Measurements from ENCODE around the gene FOXO3.

The FOXO3 gene

DNA sequence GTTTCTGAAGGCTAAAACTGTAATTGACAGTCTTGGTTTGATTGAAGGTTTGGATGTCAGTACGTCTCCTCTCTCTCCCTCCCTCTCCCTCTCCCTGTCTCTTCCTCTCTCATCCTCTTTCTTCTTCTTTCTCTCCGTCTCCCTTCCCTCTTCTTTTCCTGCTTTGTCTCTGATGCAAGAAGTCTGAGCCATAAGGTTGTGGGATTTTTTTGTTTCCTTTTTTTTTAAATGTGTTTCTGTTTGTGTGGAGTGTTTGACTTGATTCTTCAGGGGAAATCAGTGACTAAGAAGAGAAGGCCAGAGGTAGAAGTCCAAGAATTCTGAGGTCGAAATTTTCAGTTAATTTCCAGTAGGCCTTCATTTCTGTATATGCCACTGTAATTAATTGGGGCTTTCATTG, 111.9 kb downstream of the FOXO3 start:
- POLR2A ChIA-PET (ENCODE audit: low non-redundant PET): no interaction called here
- CTCF ChIA-PET: no interaction called here
- DNase-seq (ENCODE audit: low spot score): no peak
- no peak overlapping the region for H3K27ac ChIP-seq
- TF ChIP-seq, protein P1, sequence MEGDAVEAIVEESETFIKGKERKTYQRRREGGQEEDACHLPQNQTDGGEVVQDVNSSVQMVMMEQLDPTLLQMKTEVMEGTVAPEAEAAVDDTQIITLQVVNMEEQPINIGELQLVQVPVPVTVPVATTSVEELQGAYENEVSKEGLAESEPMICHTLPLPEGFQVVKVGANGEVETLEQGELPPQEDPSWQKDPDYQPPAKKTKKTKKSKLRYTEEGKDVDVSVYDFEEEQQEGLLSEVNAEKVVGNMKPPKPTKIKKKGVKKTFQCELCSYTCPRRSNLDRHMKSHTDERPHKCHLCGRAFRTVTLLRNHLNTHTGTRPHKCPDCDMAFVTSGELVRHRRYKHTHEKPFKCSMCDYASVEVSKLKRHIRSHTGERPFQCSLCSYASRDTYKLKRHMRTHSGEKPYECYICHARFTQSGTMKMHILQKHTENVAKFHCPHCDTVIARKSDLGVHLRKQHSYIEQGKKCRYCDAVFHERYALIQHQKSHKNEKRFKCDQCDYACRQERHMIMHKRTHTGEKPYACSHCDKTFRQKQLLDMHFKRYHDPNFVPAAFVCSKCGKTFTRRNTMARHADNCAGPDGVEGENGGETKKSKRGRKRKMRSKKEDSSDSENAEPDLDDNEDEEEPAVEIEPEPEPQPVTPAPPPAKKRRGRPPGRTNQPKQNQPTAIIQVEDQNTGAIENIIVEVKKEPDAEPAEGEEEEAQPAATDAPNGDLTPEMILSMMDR (conservative IDR thresholded peaks at IDR 0.05; ENCODE audit: low read depth): no peak

GRCh38 chr6:108673153-108673552, 112.4 kb downstream of the FOXO3 start:
- ChIA-PET CTCF (no interaction called here), POLR2A (ENCODE audit: low non-redundant PET) (no interaction called here)
- TF ChIP-seq, protein P1 (conservative IDR thresholded peaks at IDR 0.05; ENCODE audit: low read depth): no peak
- H3K27ac ChIP-seq: peak overlapping the region; percentile 32
- no peak for DNase-seq (ENCODE audit: low spot score)

GRCh38 chr6:108673602-108674001, 112.9 kb downstream of the FOXO3 start:
- CTCF ChIA-PET: no interaction called here
- peak; percentile 76 for DNase-seq (ENCODE audit: low spot score)
- POLR2A ChIA-PET (ENCODE audit: low non-redundant PET): no interaction called here
- H3K27ac ChIP-seq: no peak overlapping the region
- TF ChIP-seq, protein P1 (conservative IDR thresholded peaks at IDR 0.05; ENCODE audit: low read depth): no peak

DNA sequence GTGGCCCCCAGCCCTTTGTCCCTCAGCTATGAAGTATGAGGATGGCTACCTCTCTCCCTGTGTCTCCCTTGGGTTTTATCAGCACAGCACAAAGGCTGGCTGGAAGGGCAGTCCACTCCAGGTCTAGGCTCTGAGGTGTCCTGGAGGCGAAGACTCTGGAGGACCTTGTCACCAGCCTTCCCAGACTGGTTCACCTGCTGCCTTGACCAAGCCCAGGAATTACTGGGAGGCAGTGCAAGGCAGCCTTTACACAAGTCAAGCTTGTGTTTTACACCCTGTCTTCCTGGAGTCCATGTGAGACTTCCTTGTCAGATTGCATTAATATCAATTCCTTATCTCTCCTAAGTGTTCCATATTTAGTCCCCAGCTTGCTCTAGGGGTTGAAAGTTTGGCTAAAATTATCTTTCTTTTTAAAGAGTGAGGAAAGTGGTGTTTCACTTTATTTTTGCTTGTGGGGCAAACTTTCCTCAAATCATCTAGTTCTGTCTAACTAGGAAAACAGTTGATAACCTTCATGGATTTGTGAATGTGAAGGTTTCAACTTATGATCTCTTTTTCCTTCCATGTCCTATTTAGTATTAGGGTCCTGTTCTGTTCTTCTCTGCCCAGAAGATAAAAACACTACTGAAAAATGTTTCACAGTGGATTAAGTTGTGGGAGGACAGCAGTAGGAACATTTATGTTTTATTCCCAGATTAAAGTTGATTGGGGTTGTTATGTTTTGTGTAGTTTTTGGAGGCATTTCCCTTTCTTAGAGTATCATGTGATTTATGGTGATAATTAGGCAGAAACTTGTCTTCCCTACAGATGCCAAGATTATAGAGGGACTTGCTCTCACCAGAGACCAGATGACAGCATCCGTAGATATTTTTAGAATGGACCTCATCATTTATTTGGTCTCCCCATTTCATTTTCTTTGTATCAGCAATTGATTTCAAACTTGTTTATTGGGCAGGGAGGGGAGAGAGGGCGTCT, 114.8 kb downstream of the FOXO3 start:
- peak overlapping the region; percentile 29; the same call in 1 of the 2 replicates for H3K27ac ChIP-seq
- DNase-seq (ENCODE audit: low spot score): no peak
- TF ChIP-seq, protein P1 (conservative IDR thresholded peaks at IDR 0.05; ENCODE audit: low read depth): no peak
- ChIA-PET CTCF (no interaction called here), POLR2A (ENCODE audit: low non-redundant PET) (no interaction called here)

DNA sequence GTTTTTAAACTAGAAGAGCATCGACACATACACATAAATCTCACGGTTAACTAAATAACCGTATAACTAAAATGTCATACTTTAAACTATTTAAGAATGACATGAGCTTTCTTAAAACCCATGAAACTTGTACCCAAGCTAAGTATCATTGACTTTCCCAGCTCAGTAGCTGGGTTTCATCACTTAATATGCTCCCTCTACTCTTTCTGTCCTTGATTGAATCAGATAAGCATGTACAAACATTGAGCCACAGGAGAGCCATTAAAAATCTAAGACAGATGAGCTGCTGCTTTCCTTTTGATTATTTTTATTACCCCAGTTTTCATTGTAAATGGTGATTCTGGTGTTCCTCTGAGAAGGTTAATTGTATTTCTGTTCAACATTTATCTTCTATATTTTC, 115.8 kb downstream of the FOXO3 start:
- CTCF ChIA-PET: no interaction called here
- no peak for DNase-seq (ENCODE audit: low spot score)
- POLR2A ChIA-PET (ENCODE audit: low non-redundant PET): no interaction called here
- TF ChIP-seq, protein P1 (conservative IDR thresholded peaks at IDR 0.05; ENCODE audit: low read depth): no peak
- H3K27ac ChIP-seq: no peak overlapping the region

DNA sequence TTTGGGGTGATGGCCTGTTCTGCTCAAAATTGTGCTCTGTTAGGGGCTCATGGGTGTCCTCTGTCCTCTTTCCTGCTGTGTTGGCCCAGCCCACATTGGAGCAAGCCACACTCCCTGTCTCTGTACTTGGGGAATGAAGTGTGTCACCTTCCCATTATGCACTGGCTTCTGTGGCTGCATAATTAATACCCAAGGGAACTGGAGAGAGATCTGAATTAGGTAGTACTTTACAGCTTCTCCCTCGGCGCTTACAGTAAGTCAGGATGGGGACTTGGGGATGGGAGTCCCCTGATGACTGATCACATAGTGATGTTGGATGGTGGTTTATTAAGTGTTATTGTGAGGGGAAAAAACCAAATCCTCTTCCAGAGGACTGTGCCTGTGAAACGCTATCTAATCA, 116.6 kb downstream of the FOXO3 start:
- CTCF ChIA-PET: interaction anchor here (0.6 kb wide), 1 partner anchor 94 kb away, joined by 5 read pairs; no protein-coding TSS in a partner anchor
- no peak for DNase-seq (ENCODE audit: low spot score)
- TF ChIP-seq, protein P1 (conservative IDR thresholded peaks at IDR 0.05; ENCODE audit: low read depth): no peak
- POLR2A ChIA-PET (ENCODE audit: low non-redundant PET): no interaction called here
- H3K27ac ChIP-seq: peak overlapping the region; percentile 28
